Neural progenitor cell (in vitro differentiated cells): Measurements from ENCODE around the gene SEPTIN12. TPM values are rescaled to one million over a fixed set of nuclear protein-coding genes. Genes with fewer than 3 reads are reported as not detected.
A peak's percentile ranks its signal among the peaks of the same experiment; 100 is the strongest.

ENCODE experiments used
- DNase-seq: peaks from one replicate; pipeline ENCODE4 v3.0.0-alpha.2; 2016; ENCODE audit warnings: low spot score
- H2AFZ ChIP-seq: fragments of 200-600 bp; sonication (generic); replicated peaks from 2 replicates; pipeline ENCODE4 v1.6.1; 2016; ENCODE audit warnings: antibody characterized with exemption
- H3F3A ChIP-seq: fragments of 200-600 bp; sonication (generic); 2 replicates; pipeline ENCODE4 v1.6.1; 2016; ENCODE audit warnings: antibody characterized with exemption, low read depth
- H3K27ac ChIP-seq: fragments of 200-600 bp; sonication (generic); 2 replicates; pipeline ENCODE4 v1.5.1; 2016; ENCODE audit warnings: mild to moderate bottlenecking
- H3K27me3 ChIP-seq: fragments of 200-600 bp; sonication (generic); 2 replicates; pipeline ENCODE4 v1.6.1; 2016; ENCODE audit warnings: mild to moderate bottlenecking, moderate library complexity
- H3K36me3 ChIP-seq: fragments of 200-600 bp; sonication (generic); 2 replicates; pipeline ENCODE4 v1.5.1; 2016
- H3K4me1 ChIP-seq: fragments of 200-600 bp; sonication (generic); 2 replicates; pipeline ENCODE4 v1.6.1; 2016; ENCODE audit warnings: mixed run types
- H3K4me2 ChIP-seq: fragments of 200-600 bp; sonication (generic); 2 replicates; pipeline ENCODE4 v1.6.1; 2016
- H3K4me3 ChIP-seq: fragments of 200-600 bp; sonication (generic); 2 replicates; pipeline ENCODE4 v1.5.1; 2016
- H3K79me2 ChIP-seq: fragments of 200-600 bp; sonication (generic); 2 replicates; pipeline ENCODE4 v1.6.1; 2016; ENCODE audit warnings: low read depth
- H3K9ac ChIP-seq: fragments of 200-600 bp; sonication (generic); 2 replicates; pipeline ENCODE4 v1.6.1; 2016
- H3K9me3 ChIP-seq: fragments of 200-600 bp; sonication (generic); 2 replicates; pipeline ENCODE4 v1.5.1; 2016; ENCODE audit warnings: low read depth
- H4K20me1 ChIP-seq: fragments of 200-600 bp; sonication (generic); 2 replicates; pipeline ENCODE4 v1.6.1; 2016; ENCODE audit warnings: low read depth
- H3K27ac Mint-ChIP-seq: 3 replicates; pipeline ENCODE4 v1.8.0; 2021; ENCODE audit warnings: mixed read lengths
- H3K27me3 Mint-ChIP-seq: 2 replicates; pipeline ENCODE4 v1.8.0; 2022; ENCODE audit warnings: low read depth, mild to moderate bottlenecking, inconsistent platforms, moderate library complexity, mixed read lengths; ENCODE audit not compliant: insufficient read depth
- H3K36me3 Mint-ChIP-seq: 3 replicates; pipeline ENCODE4 v1.8.0; 2021; ENCODE audit warnings: mixed read lengths
- H3K4me1 Mint-ChIP-seq: 3 replicates; pipeline ENCODE4 v1.8.0; 2021; ENCODE audit warnings: mixed read lengths
- H3K4me3 Mint-ChIP-seq: 3 replicates; pipeline ENCODE4 v1.8.0; 2021; ENCODE audit warnings: mild to moderate bottlenecking, moderate library complexity, mixed read lengths
- H3K9me3 Mint-ChIP-seq: 3 replicates; pipeline ENCODE4 v1.8.0; 2020; ENCODE audit warnings: mixed read lengths
- CTCF ChIP-seq: fragments of 200-600 bp; sonication (generic); IDR thresholded peaks from 2 replicates; pipeline ENCODE4 v1.5.1; 2017; ENCODE audit warnings: antibody characterized with exemption, mild to moderate bottlenecking
- EZH2 ChIP-seq: fragments of 200-600 bp; sonication (generic); IDR thresholded peaks from 2 replicates; pipeline ENCODE4 v1.6.1; 2017; ENCODE audit warnings: antibody characterized with exemption, mild to moderate bottlenecking, moderate library complexity
- EZH2phosphoT487 ChIP-seq: fragments of 200-600 bp; sonication (generic); IDR thresholded peaks from 2 replicates; pipeline ENCODE4 v1.6.1; 2017; ENCODE audit warnings: antibody characterized with exemption
- total RNA-seq: library from RNA; depleted of rRNA; stranded (reverse); fragments of >200 nt; gene quantifications from 2 replicates; pipeline ENCODE4 v1.2.3, GENCODE V29; 2015; ENCODE audit warnings: low replicate concordance

Gene SEPTIN12
- total RNA-seq, 1 donor from 2014 or later = not detected

- TF ChIP-seq EZH2 (no peak), CTCF (no peak), EZH2phosphoT487 (no peak)
- H3K27me3 Mint-ChIP-seq = peaks cover 3% of the 10 kb centered on the region
- H2AFZ ChIP-seq = peak overlapping the region; percentile 68
- H3K27me3 ChIP-seq = no peaks in the 10 kb centered on the region
- no peaks in the 10 kb centered on the region for H3K36me3 ChIP-seq
- peaks cover 22% of the 10 kb centered on the region for H3K4me1 Mint-ChIP-seq
- H3F3A ChIP-seq = peaks cover 21% of the 10 kb centered on the region
- H3K27ac ChIP-seq = no peak overlapping the region
- no peak for DNase-seq
- H3K9me3 Mint-ChIP-seq = no peaks in the 10 kb centered on the region
- peak overlapping the region; percentile 90 for H3K27ac Mint-ChIP-seq
- no peaks in the 10 kb centered on the region for H3K4me1 ChIP-seq
- H3K9ac ChIP-seq = no peak overlapping the region
- H3K36me3 Mint-ChIP-seq = no peaks in the 10 kb centered on the region
- no peaks in the 10 kb centered on the region for H3K9me3 ChIP-seq
- H3K4me3 Mint-ChIP-seq = peak overlapping the region; percentile 86
- peaks cover 17% of the 10 kb centered on the region for H3K79me2 ChIP-seq
- peak overlapping the region; percentile 89 for H3K4me2 ChIP-seq
- peak overlapping the region; percentile 93 for H3K4me3 ChIP-seq
- no peaks in the 10 kb centered on the region for H4K20me1 ChIP-seq
These were observed 20.1 kb downstream of the SEPTIN12 start for GRCh38 chr16:4767872-4768548.

- H3K27me3 Mint-ChIP-seq = peaks cover 3% of the 10 kb centered on the region
- H3K4me1 Mint-ChIP-seq = peaks cover 22% of the 10 kb centered on the region
- H4K20me1 ChIP-seq = no peaks in the 10 kb centered on the region
- H3K27ac Mint-ChIP-seq = no peak within 1 kb of the TSS
- peaks cover 21% of the 10 kb centered on the region for H3F3A ChIP-seq
- no peaks in the 10 kb centered on the region for H3K36me3 Mint-ChIP-seq
- H3K4me2 ChIP-seq = peak within 1 kb of the TSS; percentile 89
- peak within 1 kb of the TSS; percentile 96 for H3K9ac ChIP-seq
- peak; percentile 99 for DNase-seq
- H3K36me3 ChIP-seq = no peaks in the 10 kb centered on the region
- H3K9me3 Mint-ChIP-seq = no peaks in the 10 kb centered on the region
- H3K9me3 ChIP-seq = no peaks in the 10 kb centered on the region
- H3K4me1 ChIP-seq = no peaks in the 10 kb centered on the region
- TF ChIP-seq EZH2 = no peak
- H3K27ac ChIP-seq = peak within 1 kb of the TSS; percentile 5
- peak within 1 kb of the TSS; percentile 85 for H2AFZ ChIP-seq
- peak within 1 kb of the TSS; percentile 87 for H3K4me3 Mint-ChIP-seq
- peaks cover 17% of the 10 kb centered on the region for H3K79me2 ChIP-seq
- no peaks in the 10 kb centered on the region for H3K27me3 ChIP-seq
- H3K4me3 ChIP-seq = peak within 1 kb of the TSS; percentile 93
These were observed 21.1 kb downstream of the SEPTIN12 start, which contains the start of gene ZNF500 for GRCh38 chr16:4766875-4767628. ZNF500 (minus strand) TSS chr16:4767162; CDS start chr16:4765978, 1,184 bp downstream.

GRCh38 chr16:4765511-4766474 lies 22.4 kb downstream of the SEPTIN12 start:
- Histone ChIP-seq H3K9ac (peak overlapping the region; percentile 96), H3K4me1 (no peaks in the 10 kb centered on the region), H3K79me2 (peaks cover 17% of the 10 kb centered on the region), H3K4me3 (peak overlapping the region; percentile 93), H3K36me3 (no peaks in the 10 kb centered on the region), H3K4me2 (peak overlapping the region; percentile 89), H3K27me3 (no peaks in the 10 kb centered on the region), H3K9me3 (no peaks in the 10 kb centered on the region), H4K20me1 (no peaks in the 10 kb centered on the region), H3K27ac (no peak overlapping the region), H2AFZ (no peak overlapping the region), H3F3A (peaks cover 21% of the 10 kb centered on the region)
- TF ChIP-seq EZH2 = no peak
- no peak for TF ChIP-seq EZH2phosphoT487
- TF ChIP-seq CTCF = no peak
- Mint-ChIP-seq H3K9me3 (no peaks in the 10 kb centered on the region), H3K36me3 (no peaks in the 10 kb centered on the region), H3K27ac (no peak overlapping the region), H3K4me1 (peaks cover 22% of the 10 kb centered on the region), H3K4me3 (peak overlapping the region; percentile 87), H3K27me3 (peaks cover 3% of the 10 kb centered on the region)
- DNase-seq = no peak
